GM19238 (cell line): ENCODE measurements around the gene LMO1.

Source experiments
- DNase-seq: peaks from one replicate; pipeline ENCODE4 v3.0.0; 2011; ENCODE audit warnings: low spot score; ENCODE audit not compliant: insufficient read length

Gene LMO1

DNA sequence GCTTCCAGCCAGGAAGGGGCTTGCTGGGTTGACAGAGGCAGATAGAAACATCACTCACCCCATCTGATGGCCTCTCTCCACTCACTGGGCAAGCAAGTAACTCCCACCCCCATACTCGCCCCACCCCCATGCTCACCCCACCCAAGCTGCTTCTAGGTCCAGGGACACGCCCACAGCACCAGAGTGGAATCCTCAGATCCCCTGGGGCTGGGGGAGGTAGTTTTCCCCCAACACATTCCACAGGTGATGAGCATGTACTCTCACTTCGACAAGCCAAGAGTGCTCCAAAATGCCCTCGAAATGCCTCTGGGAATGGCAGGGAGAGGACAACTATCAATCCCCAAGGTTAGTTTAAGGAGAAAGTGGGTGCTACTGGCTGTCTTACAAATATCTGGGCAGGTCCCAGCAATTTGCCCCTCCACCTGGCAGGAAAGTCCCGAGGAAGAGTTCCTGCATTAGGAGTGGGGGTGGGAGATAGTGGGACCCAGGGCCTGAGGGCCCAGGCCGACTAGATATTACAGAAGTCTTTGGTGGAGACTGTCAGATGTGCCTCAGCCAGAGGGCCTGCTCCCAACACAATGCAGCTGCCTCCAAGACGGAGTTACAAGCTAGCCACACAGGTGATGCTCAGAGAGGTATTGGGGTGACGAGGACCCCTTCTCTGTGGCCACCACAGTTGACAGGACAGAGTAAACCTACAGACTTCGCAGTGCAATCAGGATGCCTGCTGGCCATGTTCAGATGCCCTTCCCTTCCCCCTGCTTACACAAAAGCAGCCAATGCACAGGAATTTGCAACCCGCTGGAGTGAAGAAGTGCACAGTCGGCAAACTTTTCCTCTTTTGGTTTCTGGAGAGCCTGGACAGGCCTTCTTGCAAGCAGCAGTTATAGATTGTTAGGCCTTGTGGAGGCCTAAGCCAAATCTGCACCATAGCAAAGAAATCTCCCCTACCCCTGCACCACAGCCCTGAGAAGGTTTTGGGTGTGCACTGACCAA is 2.9 kb upstream of the LMO1 start:
- DNase-seq = no peak

GRCh38 chr11:8265681-8266241 is 2.1 kb upstream of the LMO1 start:
- DNase-seq = no peak

GRCh38 chr11:8263109-8263768 is 439 bp downstream of the LMO1 start:
- DNase-seq = no peak

- no peak for DNase-seq
These were observed 1.0 kb downstream of the LMO1 start for GRCh38 chr11:8262552-8263108.

DNA sequence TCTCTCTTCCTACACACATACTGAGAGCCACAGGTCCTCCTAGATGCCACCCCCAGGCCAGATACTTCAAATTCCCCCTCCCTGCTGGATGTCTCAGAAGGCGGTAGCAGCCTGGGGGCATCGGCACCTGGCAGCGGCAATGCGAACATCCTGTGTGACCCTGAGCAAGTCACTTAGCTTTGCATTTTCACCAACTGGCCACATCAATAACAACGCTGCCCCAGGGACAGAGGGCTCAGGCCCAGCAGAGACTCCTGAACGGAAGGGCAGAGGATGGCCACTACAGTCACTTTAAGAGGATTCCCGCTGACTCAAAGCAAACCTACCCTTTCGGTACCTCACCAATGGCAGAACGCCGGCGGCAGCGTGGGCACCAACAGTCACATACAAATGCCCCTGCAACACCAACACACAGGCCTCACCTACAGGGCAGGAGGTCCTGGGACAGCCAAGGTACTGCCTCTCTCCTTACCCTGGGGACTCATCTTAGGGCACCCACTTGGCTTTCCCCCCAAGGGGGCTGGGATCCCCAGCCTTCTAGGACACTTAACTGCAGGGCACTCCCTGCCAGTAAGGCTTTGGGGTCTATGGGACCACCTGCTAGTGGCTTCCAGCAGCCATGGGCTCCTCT is 1.6 kb downstream of the LMO1 start:
- no peak for DNase-seq

DNA sequence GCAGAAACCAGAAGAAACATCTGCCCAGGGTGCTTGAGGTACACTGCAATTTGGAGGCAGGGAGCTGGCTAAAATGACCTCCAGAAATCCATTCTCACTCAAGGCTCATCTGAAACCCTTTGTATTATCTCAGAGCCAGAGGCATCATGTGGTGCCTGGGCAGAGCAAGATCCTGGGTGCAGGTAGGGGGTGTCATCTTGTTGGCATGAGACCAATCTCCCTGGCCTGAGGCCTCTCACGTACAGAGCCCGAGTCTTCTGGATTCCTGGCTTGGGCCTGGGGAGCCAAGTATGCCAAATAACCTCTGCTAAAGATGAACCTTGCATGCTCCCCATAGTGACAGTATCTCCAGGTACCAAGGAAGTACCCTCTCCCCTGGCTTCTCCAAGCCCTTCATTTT is 2.4 kb downstream of the LMO1 start:
- DNase-seq = no peak

- DNase-seq = no peak
These were observed 3.3 kb downstream of the LMO1 start for GRCh38 chr11:8260202-8260966.

DNA sequence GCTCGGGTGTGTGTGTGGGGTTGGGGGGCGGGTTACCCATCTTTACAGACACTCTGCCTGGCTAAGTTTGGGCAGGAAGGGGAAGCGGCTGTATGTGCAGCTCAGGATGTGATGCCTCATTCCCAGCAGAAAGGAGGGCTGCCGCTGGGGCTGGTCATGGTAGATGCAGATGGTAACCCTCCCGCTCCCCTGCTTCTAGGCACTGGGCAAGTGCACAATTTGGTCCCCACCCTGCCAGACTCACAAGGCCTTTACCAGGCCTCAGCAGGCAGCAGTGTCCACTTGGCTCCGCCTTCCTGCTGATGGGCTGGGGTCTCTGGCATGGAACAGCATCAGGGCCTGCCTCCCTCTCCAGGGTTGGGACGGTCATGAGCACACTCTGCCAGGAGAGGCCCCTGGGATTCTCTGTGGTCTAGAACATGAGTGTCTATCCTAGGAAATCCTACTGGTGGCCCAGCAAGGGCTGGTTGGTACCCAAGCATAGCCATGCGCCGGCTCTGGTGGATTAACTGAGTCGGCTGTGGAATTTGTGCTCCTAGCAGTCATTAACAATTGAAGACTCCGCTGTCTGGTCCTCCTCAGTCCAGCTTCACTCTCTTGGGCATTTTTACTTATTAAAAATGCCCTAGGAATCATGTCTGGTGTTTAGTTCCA is 4.2 kb downstream of the LMO1 start:
- no peak for DNase-seq

- DNase-seq = no peak
These were observed 4.9 kb downstream of the LMO1 start for GRCh38 chr11:8258784-8259183.

DNA sequence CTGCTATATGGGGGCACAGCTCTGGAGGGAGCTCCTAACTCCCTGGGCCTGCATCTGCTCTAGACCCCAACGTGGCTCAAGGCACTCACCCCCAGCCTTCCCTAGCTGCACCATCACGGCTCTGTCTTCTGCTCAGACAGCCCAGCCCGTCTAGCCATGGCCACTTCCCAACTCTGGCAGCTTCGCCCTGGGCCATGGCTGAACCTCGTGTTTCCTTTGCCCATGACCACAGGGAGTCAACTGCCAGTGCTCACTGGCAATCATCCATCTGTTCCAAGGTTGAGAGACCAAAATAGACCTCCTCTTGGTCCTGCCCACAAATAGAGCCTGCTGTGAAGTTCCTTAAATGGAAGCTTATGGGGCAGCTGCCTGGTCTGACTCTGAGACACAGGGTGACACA is 5.4 kb downstream of the LMO1 start:
- no peak for DNase-seq

- DNase-seq = no peak
These were observed 6.5 kb downstream of the LMO1 start for GRCh38 chr11:8257003-8257664.

- no peak for DNase-seq
These were observed 7.2 kb downstream of the LMO1 start for GRCh38 chr11:8256271-8257002.

DNA sequence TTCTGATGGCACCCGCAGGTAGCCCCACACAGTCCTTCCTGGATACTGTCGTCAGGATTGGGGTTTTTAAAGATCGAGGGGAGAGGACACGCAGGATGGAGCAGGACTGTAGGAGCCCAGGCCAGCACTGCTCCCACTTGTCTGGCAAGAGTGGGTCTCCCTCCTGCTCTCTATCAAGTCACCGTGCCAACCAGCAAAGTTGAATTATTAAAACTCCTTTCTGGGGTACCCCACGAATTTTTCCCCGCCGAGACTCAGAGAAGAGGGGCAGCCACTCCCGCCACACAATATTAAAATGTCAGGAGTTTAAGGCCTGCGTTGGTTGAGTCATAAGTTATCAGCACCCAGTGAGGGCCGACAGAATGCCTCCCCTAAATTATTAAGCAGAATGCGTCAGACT is 10.1 kb downstream of the LMO1 start:
- DNase-seq = no peak

- no peak for DNase-seq
These were observed 10.7 kb downstream of the LMO1 start for GRCh38 chr11:8252946-8253345.

GRCh38 chr11:8252388-8252787 is 11.3 kb downstream of the LMO1 start:
- DNase-seq = no peak

- DNase-seq = no peak
These were observed 11.9 kb downstream of the LMO1 start for GRCh38 chr11:8251616-8252295.

- no peak for DNase-seq
These were observed 12.6 kb downstream of the LMO1 start for GRCh38 chr11:8250981-8251615.

GRCh38 chr11:8250434-8250833 is 13.2 kb downstream of the LMO1 start:
- DNase-seq = no peak
